Medulla oblongata (tissue), 1 donor: ENCODE measurements around the gene SDE2.
"Not testable (repeated sequence)": the region's sequence is repeated elsewhere in the genome, so short reads cannot be mapped to it uniquely, and the experiment has no call there.

ENCODE experiments used
- DNase-seq: peaks from one replicate; pipeline ENCODE4 v3.0.0-alpha.2; 2015; ENCODE audit errors: extremely low spot score

Gene SDE2

GRCh38 chr1:225942574-225942973 lies 56.6 kb downstream of the SDE2 start:
- DNase-seq = no peak

DNA sequence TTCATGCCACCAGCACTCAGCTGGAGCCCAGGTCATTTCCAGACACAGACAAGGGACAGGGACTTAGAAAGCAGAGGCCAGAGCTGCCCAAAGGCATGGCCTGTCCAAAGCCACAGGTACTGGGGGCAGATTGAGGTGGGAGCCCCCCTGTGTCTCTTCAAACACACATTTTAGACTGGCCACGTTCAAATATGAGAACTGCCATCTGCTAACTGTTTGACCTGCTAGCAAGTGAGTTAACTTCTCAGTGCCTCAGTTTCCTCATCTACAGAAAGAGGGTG lies 57.3 kb downstream of the SDE2 start:
- DNase-seq = no peak

GRCh38 chr1:225941187-225941941 lies 57.8 kb downstream of the SDE2 start, which contains the start of gene LEFTY2:
TSS of gene LEFTY2 (minus strand) at chr1:225941220. CDS start at chr1:225941140, 80 bp downstream.
- DNase-seq = no peak

- no peak for DNase-seq
Measured at GRCh38 chr1:225940385-225941151, 58.6 kb downstream of the SDE2 start.

- DNase-seq = not testable (repeated sequence)
Measured at GRCh38 chr1:225939939-225940310, 59.2 kb downstream of the SDE2 start.

GRCh38 chr1:225939097-225939938 lies 59.8 kb downstream of the SDE2 start:
- DNase-seq = not testable (repeated sequence)

DNA sequence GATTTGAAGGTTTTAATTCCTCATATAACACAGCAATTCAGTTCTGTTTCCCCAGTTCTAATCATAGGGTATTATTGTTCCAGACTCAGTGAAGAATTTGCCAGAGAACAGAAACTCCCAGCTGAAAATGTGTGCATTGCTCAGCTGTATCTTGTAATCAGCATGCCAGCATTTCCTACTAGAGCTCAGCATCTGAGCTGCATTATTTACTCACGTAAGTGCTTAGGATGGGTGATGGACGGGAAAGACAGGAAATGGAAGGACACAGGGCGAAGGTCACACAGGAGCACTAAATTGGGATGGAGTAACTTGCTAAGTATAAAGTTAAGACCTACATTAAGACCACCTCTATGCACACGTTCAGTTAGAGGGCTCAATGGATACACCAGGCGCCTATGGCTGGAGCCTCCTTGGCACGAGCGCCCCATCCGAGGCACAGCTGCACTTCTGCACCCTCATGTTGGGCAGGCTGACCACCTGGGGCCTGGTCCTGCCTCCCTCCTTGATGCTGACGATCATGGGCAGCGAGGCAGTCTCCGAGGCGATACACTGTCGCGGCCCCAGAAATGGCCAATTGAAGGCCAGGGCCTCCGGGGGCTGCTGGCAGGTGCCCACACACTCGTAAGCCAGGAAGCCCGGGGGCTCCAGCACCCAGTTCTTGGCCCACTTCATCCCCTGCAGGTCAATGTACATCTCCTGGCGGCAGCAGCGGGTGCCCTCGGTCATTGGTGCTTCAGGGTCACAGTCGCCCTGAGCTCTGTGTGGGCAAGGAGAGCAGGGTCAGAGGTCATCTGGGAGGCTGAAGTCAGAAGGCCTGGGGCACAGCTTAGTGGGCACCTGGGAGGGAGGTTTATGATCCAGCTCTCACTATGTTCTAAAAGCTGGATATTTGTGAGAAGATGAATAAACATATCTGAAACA lies 61.8 kb downstream of the SDE2 start:
- no peak for DNase-seq

- DNase-seq = no peak
Measured at GRCh38 chr1:225936523-225936922, 62.6 kb downstream of the SDE2 start.

DNA sequence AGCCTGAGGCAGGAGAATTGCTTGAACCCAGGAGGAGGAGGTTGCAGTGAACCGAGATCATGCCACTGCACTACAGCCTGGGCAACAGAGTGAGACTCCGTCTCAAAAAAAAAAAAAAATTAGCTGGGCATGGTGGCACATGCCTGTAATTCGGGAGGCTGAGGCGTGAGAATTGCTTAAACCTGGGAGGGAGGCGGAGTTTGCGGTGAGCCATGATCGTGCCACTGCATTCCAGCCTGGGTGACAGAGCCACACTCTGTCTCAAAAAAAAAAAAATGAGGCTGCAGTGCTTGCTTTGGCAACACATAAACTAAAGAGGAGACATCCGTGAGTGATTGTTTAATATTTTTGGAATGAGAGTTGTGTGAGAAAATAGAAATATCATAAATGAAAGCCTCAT lies 63.1 kb downstream of the SDE2 start:
- not testable (repeated sequence) for DNase-seq

DNA sequence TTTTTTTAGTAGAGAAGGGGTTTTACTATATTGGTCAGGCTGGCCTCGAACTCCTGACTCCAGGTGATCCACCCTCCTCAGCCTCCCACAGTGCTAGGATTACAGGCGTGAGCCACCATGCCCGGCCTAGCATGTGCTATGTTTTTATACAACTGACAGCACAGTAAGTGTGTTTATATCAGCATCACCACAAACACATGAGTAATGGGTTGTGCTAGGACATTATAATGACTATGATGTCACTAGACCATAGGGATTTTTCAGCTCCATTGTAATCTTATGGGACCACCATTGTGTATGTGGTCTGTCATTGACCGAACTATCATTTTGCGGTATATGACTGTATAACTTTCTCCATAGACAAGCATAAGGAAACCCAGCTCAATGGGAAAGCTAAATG lies 64.4 kb downstream of the SDE2 start:
- no peak for DNase-seq

- DNase-seq = no peak
Measured at GRCh38 chr1:225933072-225933471, 66.1 kb downstream of the SDE2 start.
